KBM-7 (cell line): ENCODE data around the gene ST8SIA2.

ENCODE experiments used
- DNase-seq: peaks from one replicate; pipeline ENCODE4 v3.0.0-alpha.2; 2015
- in situ Hi-C: fragments of 300-500 bp; cut with MboI; formaldehyde crosslinking; loops from 2 replicates; pipeline ENCODE4 v1.14.3; 2020; ENCODE audit warnings: low sequenced_read_pairs, low pct_unique_long_range_greater_than_20kb, mixed read lengths

Gene ST8SIA2, protein sequence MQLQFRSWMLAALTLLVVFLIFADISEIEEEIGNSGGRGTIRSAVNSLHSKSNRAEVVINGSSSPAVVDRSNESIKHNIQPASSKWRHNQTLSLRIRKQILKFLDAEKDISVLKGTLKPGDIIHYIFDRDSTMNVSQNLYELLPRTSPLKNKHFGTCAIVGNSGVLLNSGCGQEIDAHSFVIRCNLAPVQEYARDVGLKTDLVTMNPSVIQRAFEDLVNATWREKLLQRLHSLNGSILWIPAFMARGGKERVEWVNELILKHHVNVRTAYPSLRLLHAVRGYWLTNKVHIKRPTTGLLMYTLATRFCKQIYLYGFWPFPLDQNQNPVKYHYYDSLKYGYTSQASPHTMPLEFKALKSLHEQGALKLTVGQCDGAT

DNA sequence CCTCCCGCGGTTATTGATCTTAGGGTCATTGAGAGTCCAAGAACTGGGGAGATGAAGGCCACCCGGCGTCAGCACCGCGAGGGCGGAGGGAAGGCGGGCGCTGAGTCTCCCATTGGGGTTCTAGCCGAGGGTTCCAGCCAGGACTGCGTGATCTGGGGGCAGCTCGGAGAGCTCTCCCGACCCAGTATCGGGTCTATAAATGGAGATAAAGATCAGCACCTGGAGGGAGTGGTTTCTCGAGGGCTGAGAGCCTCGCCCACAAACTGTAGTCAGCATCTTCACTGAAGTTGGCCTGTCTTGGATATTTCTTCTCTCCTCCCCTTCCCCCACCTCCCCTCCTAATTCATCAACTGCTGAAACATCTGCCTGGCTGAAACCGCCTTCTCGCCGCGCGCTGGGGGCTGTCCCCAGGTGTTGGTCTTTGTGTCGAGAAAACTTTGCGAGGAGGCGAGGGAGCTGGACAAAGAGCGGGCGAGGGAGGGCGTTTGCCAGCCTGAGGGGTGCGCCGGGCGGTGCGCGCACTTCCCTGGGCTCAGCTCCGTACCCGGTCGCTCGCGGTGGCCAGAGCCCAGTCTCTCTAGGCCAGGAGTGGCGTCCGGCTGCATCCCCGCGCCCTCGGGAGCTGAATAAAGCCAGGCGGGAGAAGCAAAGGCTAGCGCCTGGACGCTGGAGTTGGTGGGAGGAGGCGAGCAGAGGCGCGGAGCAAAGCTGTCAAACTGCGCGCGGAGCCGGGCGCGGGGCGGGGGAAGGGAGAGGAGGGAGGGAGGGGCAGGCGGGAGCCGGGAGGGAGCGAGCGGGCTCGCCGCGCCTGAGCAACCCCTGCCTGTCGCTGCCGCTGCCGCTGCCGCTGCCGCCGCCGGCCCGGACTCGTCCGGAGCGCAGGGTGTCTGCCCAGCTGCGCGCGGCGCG lies at the start of gene ST8SIA2:
Gene ST8SIA2, plus strand, starts transcription at position 811 of the 909 bp plus-strand sequence. CDS start 184 bp downstream, outside the sequence.
- no peak for DNase-seq
- in situ Hi-C loops, result no loop called here

DNA sequence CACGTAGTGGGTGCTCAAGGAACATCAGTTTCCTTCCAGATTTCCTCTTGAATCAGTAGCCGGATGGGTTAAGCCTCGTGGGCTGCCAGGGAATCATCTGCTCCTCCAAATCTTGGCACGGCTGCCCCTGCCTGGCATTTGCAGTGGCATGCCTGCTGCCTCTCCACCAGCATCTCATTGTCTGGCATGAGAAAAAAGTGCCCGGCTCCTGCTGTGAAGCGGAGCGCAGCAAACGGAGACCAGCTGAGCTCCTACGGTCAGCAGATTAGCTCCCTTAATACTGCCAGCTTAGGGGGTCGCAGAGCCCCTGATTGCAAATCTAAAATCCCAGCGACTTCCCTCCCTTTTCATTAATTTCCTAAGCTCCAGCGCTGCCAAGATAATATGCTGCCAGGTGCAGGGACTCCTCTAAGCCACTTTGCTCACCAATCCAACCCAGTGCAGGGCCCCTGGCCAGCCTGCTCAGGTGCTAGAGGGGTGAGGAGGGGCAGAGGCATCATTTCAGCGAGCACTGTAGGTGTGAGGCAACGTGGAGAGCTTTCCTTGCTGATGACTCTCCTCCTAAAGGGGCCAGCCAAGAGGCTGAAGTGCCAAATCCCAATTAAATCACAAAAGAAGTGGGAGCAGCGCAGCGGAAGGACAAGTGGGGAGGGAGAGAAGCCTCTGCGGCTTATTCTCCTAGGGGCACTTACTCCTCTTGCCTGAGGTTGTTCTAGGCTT lies 49.6 kb upstream of the ST8SIA2 start:
- no peak for DNase-seq
- in situ Hi-C loops, result no loop called here

DNA sequence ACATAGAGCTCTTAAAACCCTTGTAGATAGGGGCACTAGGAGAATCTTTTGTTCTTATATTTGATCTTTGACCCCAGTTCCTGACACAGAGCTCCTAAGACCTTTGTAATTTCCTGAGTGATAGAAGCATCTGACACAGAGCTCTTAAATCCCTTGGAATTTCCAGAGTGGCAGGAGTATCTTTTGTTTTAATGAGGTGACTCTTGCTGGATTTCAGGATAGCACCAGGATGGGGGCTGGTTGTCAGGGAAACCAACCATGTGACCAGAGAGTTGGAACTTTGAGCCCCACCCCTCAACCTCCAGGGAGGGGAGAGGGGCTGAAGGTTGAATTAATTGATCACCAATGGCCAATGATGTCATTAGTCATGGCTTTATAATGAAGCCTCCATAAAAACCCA lies 47.6 kb upstream of the ST8SIA2 start:
- in situ Hi-C loops, result no loop called here

DNA sequence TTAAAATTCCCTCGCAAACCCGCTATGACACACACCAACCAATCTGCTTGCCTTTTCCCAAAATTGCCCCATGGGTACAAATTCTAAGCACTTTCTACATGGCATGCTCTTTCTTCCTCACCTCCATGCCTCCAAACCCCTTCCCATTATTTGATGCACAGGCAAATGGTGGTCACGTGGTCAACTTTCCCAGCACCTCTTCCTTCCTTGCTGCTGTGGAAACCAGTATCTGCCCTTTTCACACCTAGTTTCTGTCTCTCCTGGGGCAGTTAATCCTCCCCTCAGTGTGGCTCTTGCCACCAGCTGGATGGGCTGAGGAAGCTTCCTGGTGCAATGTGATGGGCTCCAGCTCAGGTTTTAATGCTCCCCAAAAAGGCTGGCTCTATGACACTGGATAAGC lies 38.4 kb upstream of the ST8SIA2 start:
- in situ Hi-C loops, result no loop called here
- no peak for DNase-seq

More for the DNA sequence above, 47.6 kb upstream of the ST8SIA2 start:
- DNase-seq, result no peak

DNA sequence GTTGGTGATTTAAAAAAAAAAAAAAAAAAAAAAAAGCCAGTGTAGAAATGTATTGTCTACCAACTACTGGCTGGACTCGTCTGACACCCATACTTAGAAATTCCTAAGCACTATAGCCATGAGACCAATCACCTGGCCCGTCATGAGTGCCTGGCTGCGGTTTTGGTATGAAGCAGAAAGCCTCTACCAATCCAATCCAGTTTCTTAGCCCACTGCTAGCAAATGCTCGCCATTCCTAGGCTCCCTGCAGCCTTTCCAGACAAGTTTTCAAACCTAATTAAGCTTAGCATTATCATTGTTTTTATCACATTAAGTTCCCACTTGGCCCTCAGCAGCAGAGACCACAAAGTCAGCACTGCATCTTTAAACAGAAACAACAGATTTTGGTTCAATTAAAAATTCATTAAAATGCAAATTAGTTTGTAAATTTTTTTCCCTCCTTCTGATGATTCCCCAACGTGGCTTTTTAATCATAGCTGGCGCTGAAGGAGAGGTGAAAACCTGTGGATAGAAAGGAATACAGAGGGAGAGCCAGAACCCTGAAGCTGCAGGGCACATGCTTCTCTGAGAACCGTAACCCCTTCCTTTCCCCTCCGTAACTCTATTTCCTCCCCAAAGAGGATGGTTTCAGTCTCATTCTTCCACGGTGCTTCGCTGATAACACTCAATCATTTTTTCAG lies 32.2 kb upstream of the ST8SIA2 start:
- no peak for DNase-seq
- in situ Hi-C loops, result no loop called here

DNA sequence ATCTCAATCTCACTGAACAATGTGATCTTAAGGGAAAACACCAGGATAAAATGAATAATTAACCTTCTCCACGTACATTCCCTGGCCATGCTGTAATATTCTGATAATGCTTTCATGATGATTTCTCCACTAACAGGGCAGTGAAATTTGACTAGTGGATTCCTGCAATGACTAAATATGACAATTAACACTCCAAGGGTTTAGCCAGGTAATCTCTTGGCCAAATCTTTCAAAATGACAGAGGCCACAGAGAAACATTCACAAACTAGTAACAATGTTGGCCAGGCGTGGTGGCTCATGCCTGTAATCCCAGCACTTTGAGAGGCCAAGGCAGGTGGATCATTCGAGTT lies 31.7 kb upstream of the ST8SIA2 start:
- no peak for DNase-seq
- in situ Hi-C loops, result no loop called here

DNA sequence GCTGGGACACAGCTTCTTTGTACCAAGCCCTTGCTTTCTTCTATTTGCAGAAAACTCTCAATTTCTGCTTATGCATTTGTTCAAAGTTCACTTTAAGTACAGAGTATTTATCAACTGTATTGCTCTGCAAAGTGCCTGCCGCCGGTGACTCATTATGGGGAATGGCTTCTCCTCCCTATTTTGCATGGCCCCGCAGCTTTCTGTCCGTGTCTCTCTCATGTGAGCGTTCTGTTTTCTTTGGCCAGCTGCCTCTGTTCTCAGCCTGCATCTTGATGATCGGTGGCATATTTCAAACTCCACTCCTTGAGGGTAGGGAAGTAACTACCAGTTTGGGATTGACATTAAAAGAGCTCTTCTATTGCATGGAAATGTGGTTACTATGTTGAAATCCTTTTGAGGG lies 28.6 kb upstream of the ST8SIA2 start:
- no peak for DNase-seq

DNA sequence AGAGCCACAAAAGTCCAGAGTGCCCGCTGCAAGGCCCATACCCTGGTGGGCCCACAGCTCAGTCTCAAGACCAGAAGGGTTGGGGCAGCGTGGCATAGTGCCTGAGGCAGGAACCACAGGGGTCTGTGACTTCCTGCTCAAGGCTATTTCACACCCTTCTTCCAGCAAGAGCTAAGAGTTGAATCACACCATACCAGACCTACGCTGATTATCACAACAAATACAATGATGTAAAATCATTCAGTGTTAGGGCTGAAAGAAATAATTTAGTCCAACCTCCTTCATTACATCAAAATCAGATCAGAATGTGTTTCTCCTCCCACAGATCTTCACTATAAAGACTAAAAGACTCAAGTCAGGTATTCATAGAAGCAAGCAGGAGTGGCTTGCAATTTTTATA lies 27.8 kb upstream of the ST8SIA2 start:
- in situ Hi-C loops, result no loop called here
- no peak for DNase-seq

More for the DNA sequence above, 28.6 kb upstream of the ST8SIA2 start:
- in situ Hi-C loops, result no loop called here

DNA sequence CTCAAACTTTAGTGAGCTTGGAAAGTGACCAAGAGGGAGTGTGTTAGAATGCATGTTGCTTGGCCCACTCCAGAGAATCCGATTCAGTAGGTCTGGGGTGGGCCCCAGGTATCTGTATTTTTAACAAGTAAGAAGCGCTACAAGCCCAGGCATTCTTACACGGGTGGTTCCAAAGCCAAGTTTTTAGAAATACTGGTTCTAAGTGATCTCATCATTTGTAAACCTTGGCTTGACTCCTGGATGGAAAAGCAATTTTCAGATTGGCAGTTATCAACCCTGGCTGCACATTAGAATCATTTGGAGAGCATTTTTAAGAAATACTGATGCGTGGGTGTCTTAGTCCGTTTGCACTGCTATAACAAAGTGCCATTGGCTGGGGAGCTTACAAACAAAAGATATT lies 27.3 kb upstream of the ST8SIA2 start:
- no peak for DNase-seq
- in situ Hi-C loops, result no loop called here

DNA sequence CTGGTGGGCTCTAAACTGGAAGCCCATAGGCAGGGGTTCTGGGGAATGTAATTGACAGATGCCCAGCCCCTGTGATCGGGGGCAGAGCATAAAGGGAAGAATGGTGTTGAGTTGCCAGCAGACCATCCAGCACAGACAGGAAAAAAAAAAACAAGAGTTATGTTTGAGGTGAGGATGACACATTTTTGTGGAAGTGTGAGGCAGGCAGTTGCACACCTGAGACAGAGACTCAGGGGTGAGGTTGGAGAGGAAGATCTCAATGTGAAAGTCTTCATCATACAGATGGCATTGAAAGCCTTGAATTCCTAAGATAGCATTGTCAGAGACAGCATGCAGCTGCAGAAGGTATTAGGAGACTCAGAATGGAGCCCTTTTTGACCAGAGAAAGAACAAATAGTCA lies 18.6 kb upstream of the ST8SIA2 start:
- no peak for DNase-seq
- in situ Hi-C loops, result no loop called here

DNA sequence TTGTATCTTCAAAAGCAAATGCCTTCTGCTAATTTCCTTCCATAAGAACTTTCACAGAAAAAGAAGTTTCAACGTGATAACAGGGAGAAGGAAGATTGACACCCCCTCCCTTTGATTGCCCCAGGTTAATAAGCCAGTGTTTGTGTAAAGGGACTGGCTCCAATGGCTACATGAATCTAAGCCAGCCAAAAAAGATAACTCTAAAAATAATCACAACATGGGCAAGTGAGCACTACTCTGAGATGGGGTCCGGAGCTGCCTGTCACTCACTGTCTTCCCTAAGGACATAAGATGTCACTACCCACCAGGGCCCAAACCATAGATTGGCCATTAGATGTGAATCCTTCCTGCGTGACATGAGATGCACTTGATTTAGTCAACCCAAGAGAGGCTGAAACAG lies 17.6 kb upstream of the ST8SIA2 start:
- DNase-seq, result no peak
- in situ Hi-C loops, result no loop called here

DNA sequence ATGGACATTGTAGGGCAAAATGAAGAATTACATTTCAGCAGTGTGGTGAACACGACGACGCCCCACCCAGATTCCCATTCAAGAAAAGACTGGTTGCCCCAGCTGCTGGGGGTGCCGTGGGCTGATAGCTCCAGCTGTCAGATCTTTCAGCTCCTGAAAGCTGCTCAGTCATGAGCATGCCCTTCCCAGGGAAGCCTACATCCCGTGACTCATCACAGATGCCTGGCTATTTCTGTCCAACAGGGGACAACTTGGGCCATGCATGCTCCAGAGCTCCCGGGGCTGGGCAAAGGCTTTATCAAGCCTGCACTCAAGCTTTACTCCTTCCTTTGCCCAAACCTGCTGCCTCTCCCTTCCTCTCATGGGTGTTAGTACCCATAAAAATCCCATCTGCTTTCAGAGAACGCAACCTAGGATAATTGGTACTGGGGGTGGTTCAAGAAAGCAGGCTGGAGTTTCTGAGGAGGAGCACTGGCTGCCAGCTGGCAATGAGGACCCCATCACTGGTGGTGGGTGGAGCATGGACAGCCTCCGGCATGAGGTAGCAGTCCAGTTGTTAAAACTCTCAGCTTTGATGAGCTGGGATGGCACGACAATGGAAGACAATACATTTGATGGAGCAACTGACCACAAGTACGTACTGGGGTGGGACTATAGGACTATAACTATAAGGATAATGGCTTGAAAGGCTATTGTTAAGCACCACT lies 16.4 kb upstream of the ST8SIA2 start:
- in situ Hi-C loops, result no loop called here
- DNase-seq, result no peak

DNA sequence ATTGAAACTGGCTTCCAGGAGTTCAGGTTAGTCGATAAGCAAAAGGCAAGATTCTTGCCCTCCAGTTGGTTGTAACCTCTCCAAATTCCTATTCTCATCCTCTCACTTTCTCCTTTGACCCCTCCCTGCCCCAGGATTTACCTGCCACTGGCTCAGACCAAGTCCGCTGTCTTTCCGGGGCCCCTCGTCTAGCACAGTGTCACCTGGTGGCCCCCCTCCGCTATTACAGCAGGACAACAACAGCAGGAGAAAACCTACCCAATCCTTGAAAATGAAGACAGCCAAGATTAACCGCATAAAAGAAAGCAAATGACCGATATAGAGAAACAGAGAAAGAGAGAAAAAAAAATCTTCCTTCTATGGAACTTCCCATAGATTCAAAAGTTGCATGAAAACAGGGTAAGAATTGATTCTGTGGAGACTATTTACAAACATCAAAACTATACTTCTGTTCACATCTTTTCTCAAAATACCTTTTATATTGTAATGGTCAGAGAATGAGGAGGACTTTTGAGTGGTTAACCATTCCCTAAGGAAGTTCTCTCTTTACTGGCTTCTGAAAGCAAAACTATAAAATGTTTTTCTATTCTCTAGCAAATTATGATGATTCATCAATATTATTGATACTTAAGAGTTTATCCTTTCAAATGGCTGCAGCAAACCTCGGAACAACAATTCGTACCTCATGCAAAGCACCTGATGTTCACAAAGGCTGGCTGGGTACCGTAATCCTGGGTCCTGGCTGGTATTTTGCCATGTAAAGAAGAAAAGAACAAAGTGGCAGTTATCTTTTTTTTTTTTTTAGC lies 10.0 kb upstream of the ST8SIA2 start:
- DNase-seq, result peak; percentile 28
- in situ Hi-C loops, result no loop called here

DNA sequence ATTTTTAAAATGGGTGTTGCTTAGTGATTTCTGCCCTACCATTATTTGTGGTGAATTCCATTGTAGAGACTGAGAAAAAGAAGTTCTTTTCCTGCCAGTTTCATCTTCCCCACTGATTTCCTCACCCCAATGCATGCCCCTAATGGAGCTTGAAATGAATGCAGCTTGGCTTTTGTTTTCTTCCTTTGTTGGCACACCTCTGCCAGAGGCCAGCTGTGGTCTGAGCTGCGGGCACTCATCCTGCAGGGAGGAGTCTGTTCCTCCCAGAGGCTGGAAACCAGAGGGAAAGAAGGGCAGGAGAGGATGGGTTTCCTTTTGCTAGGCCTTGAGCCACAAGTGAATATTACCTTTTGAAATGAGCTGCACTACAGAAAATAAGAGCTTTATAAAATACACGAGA lies 9.3 kb upstream of the ST8SIA2 start:
- in situ Hi-C loops, result no loop called here
- no peak for DNase-seq

DNA sequence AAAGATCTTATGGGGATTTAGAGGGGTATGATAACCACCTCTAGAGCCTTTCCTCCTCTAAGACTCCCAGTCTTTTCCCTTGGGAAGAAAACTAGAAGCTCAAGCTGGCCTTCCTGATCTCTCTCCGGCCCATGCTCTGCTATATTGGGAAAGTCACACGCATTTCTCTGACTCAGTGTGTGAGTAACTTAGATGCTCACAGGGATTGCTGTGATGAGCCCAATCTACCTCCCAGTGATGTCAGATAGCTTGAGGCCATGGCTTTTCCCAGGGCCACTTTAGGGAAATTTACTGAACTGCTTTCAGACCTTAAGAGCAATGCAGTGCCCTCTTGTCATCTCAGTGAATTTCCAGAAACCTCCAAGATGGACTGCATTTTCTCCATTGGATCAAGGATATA lies 8.6 kb upstream of the ST8SIA2 start:
- in situ Hi-C loops, result no loop called here
- DNase-seq, result no peak

DNA sequence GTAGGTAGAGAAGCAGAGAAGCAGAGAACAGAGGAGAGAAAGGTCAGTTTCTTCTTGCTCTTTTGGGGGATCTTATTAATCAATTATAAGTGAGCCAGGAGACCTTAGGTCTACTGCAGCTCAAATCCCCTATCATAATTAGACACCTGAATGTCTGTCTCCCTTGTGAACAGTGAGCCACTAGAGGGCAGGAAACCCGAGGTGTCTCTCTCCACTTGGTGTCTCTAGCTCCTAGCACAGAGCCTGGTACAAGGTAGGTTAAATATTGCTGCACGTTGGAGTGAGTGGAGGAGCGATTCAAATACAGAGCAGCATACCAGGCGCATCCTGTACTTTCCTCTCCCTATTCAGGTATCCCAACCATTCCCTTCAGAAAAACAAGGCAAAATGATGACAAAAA lies 2.0 kb upstream of the ST8SIA2 start:
- in situ Hi-C loops, result no loop called here

DNA sequence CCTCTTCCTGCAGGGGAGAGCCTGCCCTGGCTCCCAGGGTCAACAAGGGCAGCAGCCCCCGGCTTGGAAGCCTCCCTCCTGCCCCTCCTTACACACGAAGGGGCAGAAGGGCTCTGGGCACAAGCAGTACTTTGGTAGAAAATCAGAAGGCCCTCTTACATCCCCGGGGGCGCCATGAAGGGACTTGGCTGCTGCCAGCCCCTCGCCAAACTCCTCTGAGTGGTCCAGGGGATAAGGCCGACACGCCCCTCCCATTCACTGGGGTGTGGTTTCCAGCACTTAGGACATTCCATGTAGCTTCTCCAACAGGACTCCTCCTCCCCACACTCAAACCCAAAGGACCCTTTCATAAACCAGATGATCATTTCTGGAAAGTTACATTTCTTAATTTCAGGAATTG lies 1.2 kb upstream of the ST8SIA2 start:
- DNase-seq, result no peak
- in situ Hi-C loops, result no loop called here

More for the DNA sequence above, 2.0 kb upstream of the ST8SIA2 start:
- no peak for DNase-seq

DNA sequence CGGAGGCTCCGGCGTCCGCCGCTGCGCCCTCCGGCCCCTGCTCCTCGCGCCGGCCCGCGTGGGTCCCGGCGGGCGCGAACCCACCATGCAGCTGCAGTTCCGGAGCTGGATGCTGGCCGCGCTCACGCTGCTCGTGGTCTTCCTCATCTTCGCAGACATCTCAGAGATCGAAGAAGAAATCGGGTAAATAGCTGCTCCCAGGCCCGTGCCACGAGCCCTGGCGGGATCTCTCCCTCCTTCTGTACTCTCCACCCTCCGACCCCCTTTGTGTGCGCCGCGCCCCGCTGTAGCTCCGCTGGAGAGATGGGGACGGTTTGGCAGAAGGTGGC lies 263 bp downstream of the ST8SIA2 start:
- in situ Hi-C loops, result no loop called here
- DNase-seq, result no peak
